Measurements from ENCODE around the gene AGBL5. TPM values are rescaled to one million over a fixed set of nuclear protein-coding genes. Genes with fewer than 3 reads are reported as not detected.

AGBL5 gene
- total and polyA plus RNA-seq, 2 of the 13 experiments (the other 11 are each of a cell fraction or from before 2014, with no cell fraction given) = 55.9 to 73.3 TPM

- TF ChIP-seq ZNF775 (CRISPR knock-in tag; IDR thresholded peaks at IDR 0.05; ENCODE audit: borderline replicate concordance) (0 out of 2 replicates have a peak, but pooled peaks have one; percentile 23), BRCA1 (CRISPR knock-in tag; IDR thresholded peaks at IDR 0.05) (no peak), AGO2 (optimal IDR thresholded peaks at IDR 0.05; ENCODE audit: low read depth, low read length) (peak; percentile 77), KIAA2018 (CRISPR knock-in tag; IDR thresholded peaks at IDR 0.05; ENCODE audit: borderline replicate concordance) (no peak), ARNTL (CRISPR knock-in tag; IDR thresholded peaks at IDR 0.05) (peak; percentile 66; the same call in 1 of the 2 replicates), TBX3 (IDR thresholded peaks at IDR 0.05; ENCODE audit: borderline replicate concordance) (no peak), ZNF703 (CRISPR knock-in tag; IDR thresholded peaks at IDR 0.05; ENCODE audit: borderline replicate concordance) (no peak), ZBED4 (CRISPR knock-in tag; IDR thresholded peaks at IDR 0.05; ENCODE audit: borderline replicate concordance) (no peak; the same call in 1 of the 2 replicates), ZNF496 (CRISPR knock-in tag; IDR thresholded peaks at IDR 0.05; ENCODE audit: insufficient replicate concordance) (no peak), NKX3-1 (CRISPR knock-in tag; IDR thresholded peaks at IDR 0.05) (peak; percentile 96), FOXA1 (IDR thresholded peaks at IDR 0.05) (no peak), FOXA1 (CRISPR knock-in tag; IDR thresholded peaks at IDR 0.05) (no peak), PRDM10 (CRISPR knock-in tag; IDR thresholded peaks at IDR 0.05; ENCODE audit: low read depth) (no peak)
These were observed 18.8 kb upstream of the AGBL5 start, which contains the start of gene TMEM214 (continued) for GRCh38 chr2:27032495-27033252.

Data from HepG2 (cell line).